ENCODE data around the gene USP6NL. TPM values are rescaled to one million over a fixed set of nuclear protein-coding genes. Genes with fewer than 3 reads are reported as not detected.

USP6NL gene
- total RNA-seq, 1 experiment from 2014 or later, result 24.6 TPM

- no peak overlapping the region for H3K27ac ChIP-seq (ENCODE audit: low read depth, low read length)
- no peak overlapping the region for H3K4me2 ChIP-seq (ENCODE audit: low read length)
- intact Hi-C loops (cut with micrococcal nuclease), result no loop called here
- no TSS peak for BruUV-seq (replicated peaks)
- no peak overlapping the region for H3K4me3 ChIP-seq (replicated peaks in 1 of 2; ENCODE audit: low read depth in 1 of 2, low read length in 2 of 2)
- RAD21 ChIA-PET (ENCODE audit: low non-redundant PET in 1 of 2, low total read pairs in 2 of 2, uncharacterized antibody in 2 of 2, unreplicated experiment in 2 of 2), result no interaction called here
- no peaks in the 10 kb centered on the region for H3K4me1 ChIP-seq (ENCODE audit: control insufficient read depth in 1 of 2, insufficient read depth in 2 of 2, low read length in 2 of 2)
- DNase-seq (ENCODE audit: low read depth, low spot score), result no peak
- no peak overlapping the region for H2AFZ ChIP-seq (ENCODE audit: low read depth, low read length, poor library complexity, severe bottlenecking)
- POLR2A ChIA-PET, result no interaction called here
- H4K20me1 ChIP-seq (ENCODE audit: insufficient read depth), result no peaks in the 10 kb centered on the region
- H3K9me2 ChIP-seq (ENCODE audit: insufficient read depth), result no peaks in the 10 kb centered on the region
- no peaks in the 10 kb centered on the region for H3K36me3 ChIP-seq (ENCODE audit: control insufficient read depth in 1 of 2, insufficient read depth in 2 of 2, low read length in 2 of 2)
- no peak overlapping the region for H3K9ac ChIP-seq (ENCODE audit: low read length)
- H3K27me3 ChIP-seq (ENCODE audit: insufficient read depth, low read length), result no peaks in the 10 kb centered on the region
- no peak for ATAC-seq
- no peaks in the 10 kb centered on the region for H3K79me2 ChIP-seq (ENCODE audit: insufficient read depth, low read length)
- no peaks in the 10 kb centered on the region for H3K9me3 ChIP-seq (ENCODE audit: control insufficient read depth in 1 of 2, insufficient read depth in 1 of 2, low read depth in 1 of 2, low read length in 2 of 2)
- CTCF ChIA-PET, result no interaction called here
- TF ChIP-seq YY1 (IDR thresholded peaks at IDR 0.05; ENCODE audit: extremely low read depth, insufficient replicate concordance, low read depth, low read length), result no peak
- TF ChIP-seq CTCF (IDR thresholded peaks at IDR 0.05 in 2 of 3, conservative IDR thresholded peaks at IDR 0.05 in 1 of 3; ENCODE audit: borderline replicate concordance in 1 of 3, insufficient read depth in 1 of 3, low read depth in 2 of 3, low read length in 2 of 3), result no peak
- no peak for TF ChIP-seq RAD21 (IDR thresholded peaks at IDR 0.05; ENCODE audit: low read depth)
- TF ChIP-seq ZFX (IDR thresholded peaks at IDR 0.05), result no peak
- TF ChIP-seq ZNF274 (IDR thresholded peaks at IDR 0.05; ENCODE audit: low read depth, low read length), result no peak
- no peak for TF ChIP-seq CEBPB (IDR thresholded peaks at IDR 0.05; ENCODE audit: low read depth)
- TF ChIP-seq TCF7L2 (IDR thresholded peaks at IDR 0.05; ENCODE audit: borderline replicate concordance, extremely low read depth, insufficient read depth, insufficient read length), result no peak
- no peak for TF ChIP-seq POLR2A (IDR thresholded peaks at IDR 0.05; ENCODE audit: borderline replicate concordance, extremely low read depth, insufficient read depth, insufficient read length)
- TF ChIP-seq FOSL1 (IDR thresholded peaks at IDR 0.05; ENCODE audit: low read depth), result no peak
- TF ChIP-seq SIN3A (IDR thresholded peaks at IDR 0.05; ENCODE audit: low read depth), result no peak
- no peak for TF ChIP-seq ZBTB33 (IDR thresholded peaks at IDR 0.05; ENCODE audit: extremely low read depth, insufficient replicate concordance, low read length)
- no peak for TF ChIP-seq SP1 (IDR thresholded peaks at IDR 0.05; ENCODE audit: low read depth)
- TF ChIP-seq JUND (IDR thresholded peaks at IDR 0.05), result no peak
- TF ChIP-seq CBX3 (IDR thresholded peaks at IDR 0.05; ENCODE audit: low read depth), result no peak
- TF ChIP-seq ATF3 (IDR thresholded peaks at IDR 0.05), result no peak
- no peak for TF ChIP-seq MAX (IDR thresholded peaks at IDR 0.05)
Observed at GRCh38 chr10:11631890-11632587, 20.6 kb upstream of the USP6NL start.
